Measurements from ENCODE around the gene DUS4L. TPM values are rescaled to one million over a fixed set of nuclear protein-coding genes. Genes with fewer than 3 reads are reported as not detected.

DUS4L gene
- total and polyA plus RNA-seq, 2 of the 13 experiments (the other 11 are each of a cell fraction or from before 2014, with no cell fraction given): 5.6 to 9.8 TPM

- peak; percentile 93 for TF ChIP-seq ZGPAT (CRISPR knock-in tag; IDR thresholded peaks at IDR 0.05)
- no peak for TF ChIP-seq TAF15 (IDR thresholded peaks at IDR 0.05; ENCODE audit: low read depth, low read length, poor library complexity, severe bottlenecking)
- TF ChIP-seq SETDB1 (CRISPR knock-in tag; IDR thresholded peaks at IDR 0.05; ENCODE audit: borderline replicate concordance): no peak
- no peak for TF ChIP-seq NR2F6 (IDR thresholded peaks at IDR 0.05)
- TF ChIP-seq NR2F6 (CRISPR knock-in tag; IDR thresholded peaks at IDR 0.05): peak; percentile 37
- TF ChIP-seq RCOR2 (CRISPR knock-in tag; IDR thresholded peaks at IDR 0.05): no peak
- no peak for TF ChIP-seq SRSF4 (IDR thresholded peaks at IDR 0.05; ENCODE audit: low read depth, low read length, poor library complexity, severe bottlenecking)
- 0 out of 2 replicates have a peak, but pooled peaks have one; percentile 67 for TF ChIP-seq LBX2 (CRISPR knock-in tag; IDR thresholded peaks at IDR 0.05; ENCODE audit: borderline replicate concordance)
- TF ChIP-seq SMAD3 (CRISPR knock-in tag; IDR thresholded peaks at IDR 0.05): peak; percentile 68; the same call in 1 of the 2 replicates
- TF ChIP-seq PHB2 (IDR thresholded peaks at IDR 0.05; ENCODE audit: partially characterized antibody): no peak
- no peak for TF ChIP-seq RELA (CRISPR knock-in tag; IDR thresholded peaks at IDR 0.05)
- no peak for TF ChIP-seq AKAP8 (CRISPR knock-in tag; IDR thresholded peaks at IDR 0.05)
- no peak for TF ChIP-seq ZNF251 (CRISPR knock-in tag; IDR thresholded peaks at IDR 0.05)
- TF ChIP-seq, protein P1, sequence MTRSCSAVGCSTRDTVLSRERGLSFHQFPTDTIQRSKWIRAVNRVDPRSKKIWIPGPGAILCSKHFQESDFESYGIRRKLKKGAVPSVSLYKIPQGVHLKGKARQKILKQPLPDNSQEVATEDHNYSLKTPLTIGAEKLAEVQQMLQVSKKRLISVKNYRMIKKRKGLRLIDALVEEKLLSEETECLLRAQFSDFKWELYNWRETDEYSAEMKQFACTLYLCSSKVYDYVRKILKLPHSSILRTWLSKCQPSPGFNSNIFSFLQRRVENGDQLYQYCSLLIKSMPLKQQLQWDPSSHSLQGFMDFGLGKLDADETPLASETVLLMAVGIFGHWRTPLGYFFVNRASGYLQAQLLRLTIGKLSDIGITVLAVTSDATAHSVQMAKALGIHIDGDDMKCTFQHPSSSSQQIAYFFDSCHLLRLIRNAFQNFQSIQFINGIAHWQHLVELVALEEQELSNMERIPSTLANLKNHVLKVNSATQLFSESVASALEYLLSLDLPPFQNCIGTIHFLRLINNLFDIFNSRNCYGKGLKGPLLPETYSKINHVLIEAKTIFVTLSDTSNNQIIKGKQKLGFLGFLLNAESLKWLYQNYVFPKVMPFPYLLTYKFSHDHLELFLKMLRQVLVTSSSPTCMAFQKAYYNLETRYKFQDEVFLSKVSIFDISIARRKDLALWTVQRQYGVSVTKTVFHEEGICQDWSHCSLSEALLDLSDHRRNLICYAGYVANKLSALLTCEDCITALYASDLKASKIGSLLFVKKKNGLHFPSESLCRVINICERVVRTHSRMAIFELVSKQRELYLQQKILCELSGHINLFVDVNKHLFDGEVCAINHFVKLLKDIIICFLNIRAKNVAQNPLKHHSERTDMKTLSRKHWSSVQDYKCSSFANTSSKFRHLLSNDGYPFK (CRISPR knock-in tag; IDR thresholded peaks at IDR 0.05; ENCODE audit: borderline replicate concordance): peak; percentile 90; the same call in 1 of the 2 replicates
- peak; percentile 65 for TF ChIP-seq FOSL2 (CRISPR knock-in tag; IDR thresholded peaks at IDR 0.05)
- TF ChIP-seq ZNF446 (CRISPR knock-in tag; IDR thresholded peaks at IDR 0.05): peak; percentile 87
- no peak for TF ChIP-seq THYN1 (CRISPR knock-in tag; IDR thresholded peaks at IDR 0.05; ENCODE audit: borderline replicate concordance, low read depth)
- TF ChIP-seq ZNF264 (CRISPR knock-in tag; IDR thresholded peaks at IDR 0.05): no peak
These were observed at the start of gene DUS4L, which contains the start of gene COG5 (continued) for GRCh38 chr7:107563775-107564552.
